ENCODE data around the gene PRKCE. TPM values are rescaled to one million over a fixed set of nuclear protein-coding genes. Genes with fewer than 3 reads are reported as not detected.

The PRKCE gene
- total RNA-seq, 1 experiment from 2014 or later = 21.7 TPM

DNA sequence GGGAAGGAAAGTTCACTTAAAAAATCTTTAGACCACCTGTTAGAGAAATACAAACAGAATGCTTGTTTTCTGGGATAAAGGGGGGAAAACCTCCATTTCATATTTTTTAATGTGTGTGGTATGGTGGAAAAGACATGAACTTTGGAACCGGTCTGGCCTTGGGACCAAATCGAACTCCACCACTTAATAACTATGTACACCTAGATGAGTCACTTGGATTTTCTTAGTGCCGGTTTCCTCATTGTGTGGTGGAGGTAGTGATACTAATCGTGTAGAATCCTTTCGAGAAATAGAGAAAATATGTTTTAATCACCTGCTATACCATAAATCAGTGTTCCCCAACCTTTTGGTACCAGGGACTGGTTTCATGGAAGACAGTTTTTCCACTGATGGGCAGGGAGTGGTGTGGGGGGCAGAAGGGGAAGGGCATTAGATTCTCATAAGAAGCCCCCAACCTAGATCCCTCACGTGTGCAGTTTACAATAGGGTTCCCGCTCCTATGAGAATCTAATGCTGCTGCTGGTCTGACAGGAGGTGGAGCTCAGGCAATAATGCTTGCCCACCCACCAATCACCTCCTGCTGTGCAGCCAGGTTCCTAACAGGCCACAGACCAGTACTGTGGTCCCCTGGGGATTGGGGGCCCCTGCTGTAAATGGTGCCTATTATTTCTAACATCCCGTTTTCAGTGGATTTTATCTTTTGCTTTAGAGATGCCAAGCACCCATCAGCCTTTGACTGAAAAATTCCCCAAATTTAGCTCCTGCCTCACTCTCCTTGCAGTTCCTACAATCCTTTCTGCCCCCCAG, 308.8 kb downstream of the PRKCE start:
- DNase-seq = peak in 1 of 2 experiments; percentile 91
- peaks cover 12% of the 10 kb centered on the region; the same call in 1 of the 2 replicates for H4K20me1 ChIP-seq (ENCODE audit: insufficient read depth)
- no peak overlapping the region for H2AFZ ChIP-seq
- no peaks in the 10 kb centered on the region for H3K9me3 ChIP-seq (ENCODE audit: insufficient read depth, low read depth)
- no peaks in the 10 kb centered on the region for H3K36me3 ChIP-seq (ENCODE audit: low read depth)
- H3K79me2 ChIP-seq (ENCODE audit: low read depth) = 0 out of 2 replicates have a peak, but pooled peaks cover 16% of the 10 kb centered on the region
- H3K4me1 ChIP-seq (replicated peaks; ENCODE audit: insufficient read depth) = peaks cover 63% of the 10 kb centered on the region
- peak overlapping the region; percentile 42 for H3K4me2 ChIP-seq
- peak overlapping the region; percentile 28 for H3K27ac ChIP-seq
- TF ChIP-seq, protein P1, sequence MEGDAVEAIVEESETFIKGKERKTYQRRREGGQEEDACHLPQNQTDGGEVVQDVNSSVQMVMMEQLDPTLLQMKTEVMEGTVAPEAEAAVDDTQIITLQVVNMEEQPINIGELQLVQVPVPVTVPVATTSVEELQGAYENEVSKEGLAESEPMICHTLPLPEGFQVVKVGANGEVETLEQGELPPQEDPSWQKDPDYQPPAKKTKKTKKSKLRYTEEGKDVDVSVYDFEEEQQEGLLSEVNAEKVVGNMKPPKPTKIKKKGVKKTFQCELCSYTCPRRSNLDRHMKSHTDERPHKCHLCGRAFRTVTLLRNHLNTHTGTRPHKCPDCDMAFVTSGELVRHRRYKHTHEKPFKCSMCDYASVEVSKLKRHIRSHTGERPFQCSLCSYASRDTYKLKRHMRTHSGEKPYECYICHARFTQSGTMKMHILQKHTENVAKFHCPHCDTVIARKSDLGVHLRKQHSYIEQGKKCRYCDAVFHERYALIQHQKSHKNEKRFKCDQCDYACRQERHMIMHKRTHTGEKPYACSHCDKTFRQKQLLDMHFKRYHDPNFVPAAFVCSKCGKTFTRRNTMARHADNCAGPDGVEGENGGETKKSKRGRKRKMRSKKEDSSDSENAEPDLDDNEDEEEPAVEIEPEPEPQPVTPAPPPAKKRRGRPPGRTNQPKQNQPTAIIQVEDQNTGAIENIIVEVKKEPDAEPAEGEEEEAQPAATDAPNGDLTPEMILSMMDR (conservative IDR thresholded peaks at IDR 0.05) = no peak
- no peak for TF ChIP-seq EZH2 (IDR thresholded peaks at IDR 0.05; ENCODE audit: low read depth)
- no peaks in the 10 kb centered on the region for H3K27me3 ChIP-seq (ENCODE audit: insufficient read depth, low read depth)
- H3F3A ChIP-seq (ENCODE audit: insufficient read depth, low read depth) = peaks cover 26% of the 10 kb centered on the region
- ChIA-PET POLR2A (ENCODE audit: unreplicated experiment) (no interaction called here), CTCF (no interaction called here)
- no TSS peak for BruUV-seq (replicated peaks)
- intact Hi-C loops (cut with micrococcal nuclease; ENCODE audit: unreplicated experiment) = no loop called here
- no peaks in the 10 kb centered on the region for H3K9me2 ChIP-seq (ENCODE audit: insufficient read depth)
- no peak overlapping the region for H3K4me3 ChIP-seq

DNA sequence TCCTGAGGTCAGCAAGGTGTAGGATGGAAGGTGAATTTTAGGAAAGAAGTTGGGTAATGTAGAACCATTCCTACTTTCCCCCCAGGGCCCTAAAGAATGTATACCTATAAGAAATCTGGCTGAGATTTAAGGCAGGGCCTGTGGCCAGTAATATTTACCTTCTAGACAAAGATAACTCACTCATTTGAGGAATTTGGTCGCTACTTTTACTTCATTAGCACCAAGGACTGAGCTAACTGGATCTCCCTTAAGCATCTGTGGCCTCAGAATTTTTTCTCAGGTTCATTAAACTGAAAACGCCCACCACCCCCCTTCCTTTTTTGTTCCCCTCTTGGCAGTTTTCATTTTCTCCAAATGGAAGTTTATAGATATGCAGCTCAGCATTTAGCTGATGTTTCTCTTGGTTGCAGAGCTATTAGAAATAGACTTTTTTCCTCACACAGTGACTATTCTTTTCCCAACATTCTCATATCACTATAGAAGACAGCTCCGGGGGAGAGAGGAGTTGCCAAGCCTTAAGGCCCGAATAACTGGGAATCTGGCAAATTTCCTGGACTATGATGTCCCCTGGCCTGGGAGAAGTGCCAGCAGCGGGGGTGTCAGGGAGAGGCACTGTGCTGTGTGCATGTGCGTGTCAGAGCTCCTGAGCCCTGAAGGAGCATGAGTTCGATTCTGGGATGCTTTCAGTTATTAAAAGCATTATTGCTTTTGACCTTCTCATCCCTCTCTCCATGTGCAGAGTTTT, 310.9 kb downstream of the PRKCE start:
- Histone ChIP-seq H3K9me3 (ENCODE audit: insufficient read depth, low read depth) (no peaks in the 10 kb centered on the region), H3K27ac (no peak overlapping the region), H3K9me2 (ENCODE audit: insufficient read depth) (no peaks in the 10 kb centered on the region), H3K4me1 (replicated peaks; ENCODE audit: insufficient read depth) (peaks cover 65% of the 10 kb centered on the region), H3F3A (ENCODE audit: insufficient read depth, low read depth) (peaks cover 29% of the 10 kb centered on the region), H3K27me3 (ENCODE audit: insufficient read depth, low read depth) (no peaks in the 10 kb centered on the region), H3K79me2 (ENCODE audit: low read depth) (0 out of 2 replicates have a peak, but pooled peaks cover 16% of the 10 kb centered on the region), H3K4me3 (no peak overlapping the region), H3K36me3 (ENCODE audit: low read depth) (no peaks in the 10 kb centered on the region), H3K4me2 (peak overlapping the region; percentile 13; the same call in 1 of the 2 replicates), H4K20me1 (ENCODE audit: insufficient read depth) (peaks cover 8% of the 10 kb centered on the region; the same call in 1 of the 2 replicates), H2AFZ (no peak overlapping the region)
- intact Hi-C loops (cut with micrococcal nuclease; ENCODE audit: unreplicated experiment) = no loop called here
- TF ChIP-seq, protein P1 (conservative IDR thresholded peaks at IDR 0.05) = no peak
- TF ChIP-seq EZH2 (IDR thresholded peaks at IDR 0.05; ENCODE audit: low read depth) = no peak
- TSS peak; percentile 33 for BruUV-seq (replicated peaks)
- CTCF ChIA-PET = interaction anchor here (0.6 to 0.9 kb wide), 4 partner anchors 16 to 455 kb away, joined by 3 to 4 read pairs (median 4); no protein-coding TSS in a partner anchor
- DNase-seq = peak in 1 of 2 experiments; percentile 56
- POLR2A ChIA-PET (ENCODE audit: unreplicated experiment) = interaction anchor here (0.6 kb wide), 2 partner anchors 24 to 993 kb away, joined by 4 to 6 read pairs; no protein-coding TSS in a partner anchor

DNA sequence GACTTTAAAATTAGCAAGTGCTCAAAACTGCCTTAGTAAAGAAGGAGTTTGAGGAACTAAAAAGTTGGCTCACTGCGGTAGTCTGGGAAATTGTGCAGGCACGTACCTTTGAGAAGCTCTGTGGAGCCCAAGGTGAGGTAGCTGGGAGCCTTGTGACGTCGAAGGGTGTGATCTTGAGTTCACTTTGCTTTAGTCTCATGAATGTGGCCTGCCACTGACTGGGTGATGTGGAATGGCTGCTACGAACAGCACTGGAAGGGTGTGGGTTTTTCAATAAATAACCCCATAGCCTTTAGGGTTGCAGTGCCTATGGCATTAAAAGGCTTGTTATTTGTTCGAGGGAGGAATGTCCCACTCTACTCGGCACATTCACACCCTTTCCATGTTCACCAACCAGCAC, 312.3 kb downstream of the PRKCE start:
- no TSS peak for BruUV-seq (replicated peaks)

More for the DNA sequence above, 312.3 kb downstream of the PRKCE start:
- peaks cover 64% of the 10 kb centered on the region for H3K4me1 ChIP-seq (replicated peaks; ENCODE audit: insufficient read depth)
- no peaks in the 10 kb centered on the region for H3K27me3 ChIP-seq (ENCODE audit: insufficient read depth, low read depth)
- 0 out of 2 replicates have a peak, but pooled peaks cover 16% of the 10 kb centered on the region for H3K79me2 ChIP-seq (ENCODE audit: low read depth)
- DNase-seq = peak; percentile 58 to 64
- no peak overlapping the region for H3K4me3 ChIP-seq
- H3F3A ChIP-seq (ENCODE audit: insufficient read depth, low read depth) = peaks cover 29% of the 10 kb centered on the region
- intact Hi-C loops (cut with micrococcal nuclease; ENCODE audit: unreplicated experiment) = loop anchor here (1.0 to 2.0 kb wide), 3 partner anchors 17 to 28 kb away; no protein-coding TSS in a partner anchor
- ChIA-PET CTCF (interaction anchor here (0.6 to 0.7 kb wide), 2 partner anchors 18 to 371 kb away, joined by 3 to 4 read pairs; no protein-coding TSS in a partner anchor), POLR2A (ENCODE audit: unreplicated experiment) (interaction anchor here (0.6 to 1.1 kb wide), 4 partner anchors 18 to 1332 kb away, joined by 3 to 9 read pairs (median 6); no protein-coding TSS in a partner anchor)
- H4K20me1 ChIP-seq (ENCODE audit: insufficient read depth) = peaks cover 8% of the 10 kb centered on the region; the same call in 1 of the 2 replicates
- no peaks in the 10 kb centered on the region for H3K9me2 ChIP-seq (ENCODE audit: insufficient read depth)
- no peaks in the 10 kb centered on the region for H3K36me3 ChIP-seq (ENCODE audit: low read depth)
- no peaks in the 10 kb centered on the region for H3K9me3 ChIP-seq (ENCODE audit: insufficient read depth, low read depth)
- H2AFZ ChIP-seq = no peak overlapping the region
- peak overlapping the region; percentile 84 for H3K27ac ChIP-seq
- TF ChIP-seq EZH2 (IDR thresholded peaks at IDR 0.05; ENCODE audit: low read depth) = no peak
- TF ChIP-seq, protein P1 (conservative IDR thresholded peaks at IDR 0.05) = no peak
- peak overlapping the region; percentile 62 for H3K4me2 ChIP-seq
